GM13977 (cell line): ENCODE measurements around the gene MOK.

ENCODE experiments used
- DNase-seq: peaks from one replicate; pipeline ENCODE4 v3.0.0; 2012; ENCODE audit warnings: low spot score
- in situ Hi-C: fragments of 300-500 bp; cut with MboI; formaldehyde crosslinking; loops from one replicate; pipeline ENCODE4 v1.12.0; 2022; ENCODE audit warnings: low sequenced_read_pairs, low pct_unique_long_range_greater_than_20kb, mixed read lengths, inconsistent platforms; ENCODE audit not compliant: unreplicated experiment
- TF ChIP-seq, protein P1 (sequence below): IDR thresholded peaks from 2 replicates; pipeline ENCODE4 v1.5.1; 2012; ENCODE audit warnings: mild to moderate bottlenecking, control low read depth; ENCODE audit not compliant: insufficient read depth; ENCODE audit errors: extremely low read depth, missing control alignments

The MOK gene

DNA sequence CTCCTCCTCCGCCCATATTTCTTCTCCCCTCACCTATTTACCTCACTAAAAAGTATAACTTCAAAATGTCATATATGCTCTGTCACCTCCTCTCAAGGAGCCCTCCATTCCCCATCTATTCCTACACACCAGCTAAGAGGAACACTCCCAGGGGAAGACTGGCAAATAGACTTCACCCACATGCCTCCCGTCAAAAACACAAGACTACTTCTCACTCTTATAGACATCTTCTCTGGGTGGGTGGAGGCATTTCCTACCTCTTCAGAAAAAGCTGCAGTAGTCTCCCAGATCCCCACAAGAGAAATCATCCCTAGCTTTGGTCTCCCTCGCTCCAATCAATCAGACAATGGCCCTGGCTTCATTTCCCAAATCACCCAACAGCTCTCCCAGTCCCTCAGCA, 66.2 kb downstream of the MOK start:
- in situ Hi-C loops = no loop called here
- TF ChIP-seq, protein P1, sequence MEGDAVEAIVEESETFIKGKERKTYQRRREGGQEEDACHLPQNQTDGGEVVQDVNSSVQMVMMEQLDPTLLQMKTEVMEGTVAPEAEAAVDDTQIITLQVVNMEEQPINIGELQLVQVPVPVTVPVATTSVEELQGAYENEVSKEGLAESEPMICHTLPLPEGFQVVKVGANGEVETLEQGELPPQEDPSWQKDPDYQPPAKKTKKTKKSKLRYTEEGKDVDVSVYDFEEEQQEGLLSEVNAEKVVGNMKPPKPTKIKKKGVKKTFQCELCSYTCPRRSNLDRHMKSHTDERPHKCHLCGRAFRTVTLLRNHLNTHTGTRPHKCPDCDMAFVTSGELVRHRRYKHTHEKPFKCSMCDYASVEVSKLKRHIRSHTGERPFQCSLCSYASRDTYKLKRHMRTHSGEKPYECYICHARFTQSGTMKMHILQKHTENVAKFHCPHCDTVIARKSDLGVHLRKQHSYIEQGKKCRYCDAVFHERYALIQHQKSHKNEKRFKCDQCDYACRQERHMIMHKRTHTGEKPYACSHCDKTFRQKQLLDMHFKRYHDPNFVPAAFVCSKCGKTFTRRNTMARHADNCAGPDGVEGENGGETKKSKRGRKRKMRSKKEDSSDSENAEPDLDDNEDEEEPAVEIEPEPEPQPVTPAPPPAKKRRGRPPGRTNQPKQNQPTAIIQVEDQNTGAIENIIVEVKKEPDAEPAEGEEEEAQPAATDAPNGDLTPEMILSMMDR = no peak
- DNase-seq = no peak

DNA sequence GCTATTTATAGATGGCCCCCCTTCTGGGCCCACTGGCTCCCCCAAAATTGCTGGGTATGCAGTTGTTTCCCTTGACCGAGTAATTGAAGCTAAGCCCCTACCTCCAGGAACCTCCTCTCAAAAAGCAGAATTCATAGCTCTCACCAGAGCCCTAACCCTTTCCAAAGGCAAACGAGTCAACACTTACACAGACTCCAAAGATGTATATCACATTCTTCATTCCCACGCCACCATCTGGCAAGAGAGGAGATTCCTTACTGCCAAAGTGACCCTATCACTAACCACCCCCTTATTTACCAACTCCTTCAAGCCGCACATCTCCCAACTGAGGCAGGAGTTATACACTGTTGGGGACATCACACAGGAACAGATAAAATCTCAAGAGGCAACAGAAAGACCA, 66.8 kb downstream of the MOK start:
- in situ Hi-C loops = no loop called here
- DNase-seq = no peak
- TF ChIP-seq, protein P1 = no peak

DNA sequence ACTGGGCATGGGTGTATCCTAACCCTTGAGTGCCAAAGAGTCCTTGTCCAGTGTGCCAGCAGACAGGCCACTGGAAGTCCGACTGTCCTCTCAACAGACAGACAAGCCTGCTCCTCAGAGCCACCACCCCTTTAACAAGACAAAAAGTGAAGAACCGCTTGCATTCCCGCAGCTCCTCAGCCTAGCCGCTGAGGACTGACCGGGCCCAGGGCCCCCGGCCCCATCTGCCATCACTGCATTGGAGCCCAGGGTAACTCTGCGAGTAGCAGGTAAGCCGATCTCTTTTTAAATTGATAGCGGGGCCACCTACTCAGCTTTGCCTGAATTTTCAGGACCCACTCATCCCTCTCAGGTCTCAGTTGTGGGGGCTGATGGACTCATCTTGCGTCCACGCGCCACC, 68.9 kb downstream of the MOK start:
- in situ Hi-C loops = no loop called here
- TF ChIP-seq, protein P1 = no peak
- no peak for DNase-seq

DNA sequence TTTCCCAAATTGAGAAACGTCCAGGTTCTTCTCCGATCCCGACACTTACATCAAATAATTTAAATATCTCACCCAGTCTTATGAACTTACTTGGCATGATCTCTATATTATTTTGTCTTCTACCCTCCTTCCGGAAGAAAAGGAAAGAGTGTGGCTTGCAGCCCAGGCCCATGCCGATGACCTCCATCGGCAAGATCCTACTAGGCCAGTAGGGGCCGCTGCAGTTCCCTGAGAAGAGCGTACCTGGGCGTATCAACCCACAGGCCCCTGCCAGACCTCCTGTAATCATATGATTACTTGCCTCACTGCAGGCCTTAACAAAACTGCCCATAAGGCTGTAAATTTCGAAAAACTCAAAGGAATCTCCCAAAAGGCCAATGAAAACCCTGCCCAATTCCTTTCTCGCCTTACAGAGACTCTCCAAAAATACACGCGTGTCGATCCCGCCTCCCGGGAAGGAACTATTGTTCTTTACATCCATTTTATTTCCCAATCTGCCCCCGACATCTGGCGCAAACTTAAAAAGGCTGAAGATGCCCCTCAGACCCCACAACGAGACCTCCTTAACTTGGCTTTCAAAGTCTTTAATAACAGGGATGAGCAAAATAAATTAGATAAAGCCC, 69.6 kb downstream of the MOK start:
- DNase-seq = peak; percentile 89
- in situ Hi-C loops = no loop called here
- TF ChIP-seq, protein P1 = peak; percentile 86

DNA sequence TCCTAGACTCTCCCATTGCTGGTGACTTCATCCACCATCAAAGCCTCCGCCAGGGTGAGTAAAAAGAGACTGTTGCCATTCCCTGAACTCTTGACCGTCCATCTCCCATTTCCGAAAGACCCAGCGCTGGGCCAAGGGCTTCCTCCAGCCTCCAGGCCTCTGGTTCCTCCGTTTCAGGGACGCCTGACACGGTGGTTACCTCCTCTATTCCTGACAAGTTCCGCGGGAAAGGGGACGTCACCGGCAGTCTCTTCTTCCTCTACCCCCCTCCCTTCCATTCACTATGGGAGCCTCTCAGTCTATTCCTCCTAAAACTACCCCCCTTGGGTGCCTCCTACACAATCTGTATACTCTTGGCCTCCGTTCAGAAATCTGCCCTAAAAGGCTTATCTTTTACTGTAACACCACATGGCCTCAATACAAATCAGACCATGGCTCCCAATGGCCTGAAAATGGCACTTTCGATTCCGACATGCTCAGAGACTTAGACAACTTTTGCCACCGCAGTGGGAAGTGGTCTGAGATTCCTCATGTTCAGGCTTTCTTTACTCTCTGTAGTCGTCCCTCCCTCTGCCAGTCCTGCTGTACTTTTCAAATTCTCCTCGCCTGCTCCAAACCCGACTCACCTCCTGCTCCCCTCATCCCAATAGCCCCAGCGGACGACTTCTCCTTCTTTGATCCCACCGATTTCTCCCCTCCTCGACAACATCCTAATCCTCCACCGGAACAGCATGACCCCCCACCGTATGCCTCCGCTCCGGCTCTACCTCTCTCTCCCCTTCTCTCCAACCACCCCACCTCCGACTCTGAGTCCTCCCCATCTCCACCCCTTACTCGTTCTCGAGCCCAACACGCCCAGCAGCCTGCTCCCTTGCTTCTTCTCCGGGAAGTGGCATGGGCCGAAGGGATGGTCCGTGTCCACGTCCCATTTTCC, 70.4 kb downstream of the MOK start:
- DNase-seq = no peak
- in situ Hi-C loops = no loop called here
- TF ChIP-seq, protein P1 = no peak

DNA sequence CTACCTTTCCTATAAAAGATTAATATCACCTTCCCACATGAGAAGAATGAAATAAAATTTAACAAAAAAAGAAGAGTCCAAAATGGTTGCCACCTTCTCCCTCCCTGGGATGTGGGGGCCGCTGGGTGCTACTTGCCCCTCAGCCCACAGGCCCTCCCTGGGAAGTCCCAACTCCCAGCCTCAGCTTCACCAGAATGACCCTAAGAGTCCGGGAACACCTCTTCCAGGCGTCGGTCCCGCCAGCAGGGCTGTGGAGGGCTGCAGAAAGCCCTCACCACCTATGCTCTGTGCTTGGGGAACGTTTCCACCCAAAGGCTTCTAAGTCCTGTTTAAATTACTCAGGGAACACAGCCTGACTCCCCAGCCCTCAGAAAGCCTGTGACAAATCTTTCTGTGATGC, 71.9 kb downstream of the MOK start:
- in situ Hi-C loops = no loop called here
- no peak for DNase-seq

More for the DNA sequence above, 71.9 kb downstream of the MOK start:
- TF ChIP-seq, protein P1 = no peak
